ENCODE measurements around the gene SGSH. TPM values are rescaled to one million over a fixed set of nuclear protein-coding genes. Genes with fewer than 3 reads are reported as not detected.

The SGSH gene
- total RNA-seq, 1 donor from 2014 or later = 26.4 TPM

DNA sequence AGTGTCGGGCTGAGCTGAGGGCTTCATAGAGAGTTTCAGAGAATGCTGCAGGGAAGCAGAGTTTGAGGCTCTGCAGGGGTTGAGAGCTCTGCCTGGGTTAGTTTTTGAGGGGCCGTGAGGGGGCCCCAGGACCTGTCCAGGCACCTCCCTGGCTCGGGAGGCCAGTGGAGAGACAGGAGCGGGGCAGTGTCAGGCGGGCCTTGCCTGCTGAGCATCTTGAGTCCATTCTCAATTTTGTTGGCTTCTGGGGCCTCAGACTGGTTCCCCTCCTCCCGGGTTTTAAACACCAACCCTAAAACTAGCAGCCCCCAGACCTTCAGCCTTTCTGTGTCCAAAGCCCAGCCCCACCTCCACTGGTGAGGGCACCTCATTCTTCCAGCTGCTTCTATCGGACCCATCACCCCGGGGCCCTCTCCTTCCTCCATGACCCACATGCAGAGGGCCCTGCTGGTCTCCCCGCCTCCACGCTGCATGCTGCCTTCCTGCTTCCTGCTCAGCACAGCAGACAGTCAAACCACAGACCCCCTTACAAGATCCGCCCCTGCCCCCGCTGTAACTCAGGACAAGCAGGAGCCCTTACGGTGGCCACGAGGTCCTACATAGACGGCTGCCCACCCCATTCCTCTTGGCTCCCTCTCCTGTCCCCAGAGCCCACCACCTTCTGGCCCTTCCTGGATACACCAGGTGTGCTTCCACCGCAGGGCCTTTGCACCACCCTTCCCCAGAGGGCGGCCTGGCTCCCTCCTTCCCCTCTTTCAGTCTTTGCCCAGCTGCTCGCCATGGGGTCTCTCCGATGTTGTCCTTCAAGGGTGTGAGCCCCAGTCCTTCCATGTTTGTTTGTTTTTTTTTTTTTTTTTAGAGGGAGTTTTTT, 44.3 kb upstream of the SGSH start:
- H3K36me3 ChIP-seq (ENCODE audit: control insufficient read depth, insufficient read depth, low read length) = peaks cover 2% of the 10 kb centered on the region
- H3K27me3 ChIP-seq (ENCODE audit: control insufficient read depth, insufficient read depth, low read length) = no peaks in the 10 kb centered on the region
- TF ChIP-seq, protein P1, sequence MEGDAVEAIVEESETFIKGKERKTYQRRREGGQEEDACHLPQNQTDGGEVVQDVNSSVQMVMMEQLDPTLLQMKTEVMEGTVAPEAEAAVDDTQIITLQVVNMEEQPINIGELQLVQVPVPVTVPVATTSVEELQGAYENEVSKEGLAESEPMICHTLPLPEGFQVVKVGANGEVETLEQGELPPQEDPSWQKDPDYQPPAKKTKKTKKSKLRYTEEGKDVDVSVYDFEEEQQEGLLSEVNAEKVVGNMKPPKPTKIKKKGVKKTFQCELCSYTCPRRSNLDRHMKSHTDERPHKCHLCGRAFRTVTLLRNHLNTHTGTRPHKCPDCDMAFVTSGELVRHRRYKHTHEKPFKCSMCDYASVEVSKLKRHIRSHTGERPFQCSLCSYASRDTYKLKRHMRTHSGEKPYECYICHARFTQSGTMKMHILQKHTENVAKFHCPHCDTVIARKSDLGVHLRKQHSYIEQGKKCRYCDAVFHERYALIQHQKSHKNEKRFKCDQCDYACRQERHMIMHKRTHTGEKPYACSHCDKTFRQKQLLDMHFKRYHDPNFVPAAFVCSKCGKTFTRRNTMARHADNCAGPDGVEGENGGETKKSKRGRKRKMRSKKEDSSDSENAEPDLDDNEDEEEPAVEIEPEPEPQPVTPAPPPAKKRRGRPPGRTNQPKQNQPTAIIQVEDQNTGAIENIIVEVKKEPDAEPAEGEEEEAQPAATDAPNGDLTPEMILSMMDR (IDR thresholded peaks at IDR 0.05; ENCODE audit: insufficient read depth, low read length, poor library complexity, severe bottlenecking) = no peak
- H3K4me3 ChIP-seq (ENCODE audit: low read depth, low read length) = peak overlapping the region; percentile 30
- no peak for DNase-seq (ENCODE audit: low read depth)

DNA sequence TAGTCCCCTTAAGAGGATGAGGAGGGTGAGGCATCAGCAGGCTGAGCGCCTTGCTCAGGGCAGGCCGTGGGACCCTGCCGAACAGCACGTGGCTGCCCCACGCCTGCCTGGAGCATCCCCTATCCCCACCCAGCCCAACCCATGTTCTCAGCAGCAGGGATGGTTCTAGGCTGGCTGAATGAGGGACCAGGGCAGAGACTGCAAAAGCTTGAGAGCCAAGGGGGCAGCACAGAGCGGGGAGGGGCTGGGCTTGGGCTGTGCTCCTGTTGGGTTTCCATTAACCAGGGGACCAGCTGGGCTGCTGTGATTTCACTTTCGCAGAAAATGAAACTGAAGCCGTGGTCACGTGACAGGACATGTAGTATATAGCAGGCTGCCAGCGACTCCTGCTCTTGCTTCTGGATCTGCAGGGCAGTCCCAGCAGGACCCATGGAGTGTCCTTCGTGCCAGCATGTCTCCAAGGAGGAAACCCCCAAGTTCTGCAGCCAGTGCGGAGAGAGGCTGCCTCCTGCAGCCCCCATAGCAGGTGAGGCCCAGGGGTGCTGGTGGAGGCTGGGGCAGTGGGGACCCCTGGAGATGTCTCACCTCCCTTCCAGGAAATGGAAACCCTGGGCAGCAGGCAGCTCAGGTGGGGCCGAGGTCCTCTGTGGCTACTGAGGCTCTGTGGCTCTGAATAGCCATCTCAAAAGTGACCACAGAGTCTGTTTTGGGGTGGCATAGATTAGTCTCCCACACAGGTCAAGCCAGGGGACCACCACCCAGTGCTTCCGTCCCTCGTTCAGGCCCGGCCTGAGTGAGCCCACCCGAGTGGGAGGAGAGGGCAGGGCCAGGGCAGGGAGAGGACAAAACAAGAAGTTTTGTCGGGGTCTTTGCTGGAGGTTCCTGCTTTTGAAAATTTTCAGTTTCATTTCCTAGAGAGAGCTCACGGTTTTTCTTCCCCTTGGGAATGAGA, 43.4 kb upstream of the SGSH start:
- TF ChIP-seq, protein P1 (IDR thresholded peaks at IDR 0.05; ENCODE audit: insufficient read depth, low read length, poor library complexity, severe bottlenecking) = no peak
- H3K27me3 ChIP-seq (ENCODE audit: control insufficient read depth, insufficient read depth, low read length) = no peaks in the 10 kb centered on the region
- peak overlapping the region; percentile 30 for H3K4me3 ChIP-seq (ENCODE audit: low read depth, low read length)
- peak; percentile 84 for DNase-seq (ENCODE audit: low read depth)
- H3K36me3 ChIP-seq (ENCODE audit: control insufficient read depth, insufficient read depth, low read length) = no peaks in the 10 kb centered on the region

DNA sequence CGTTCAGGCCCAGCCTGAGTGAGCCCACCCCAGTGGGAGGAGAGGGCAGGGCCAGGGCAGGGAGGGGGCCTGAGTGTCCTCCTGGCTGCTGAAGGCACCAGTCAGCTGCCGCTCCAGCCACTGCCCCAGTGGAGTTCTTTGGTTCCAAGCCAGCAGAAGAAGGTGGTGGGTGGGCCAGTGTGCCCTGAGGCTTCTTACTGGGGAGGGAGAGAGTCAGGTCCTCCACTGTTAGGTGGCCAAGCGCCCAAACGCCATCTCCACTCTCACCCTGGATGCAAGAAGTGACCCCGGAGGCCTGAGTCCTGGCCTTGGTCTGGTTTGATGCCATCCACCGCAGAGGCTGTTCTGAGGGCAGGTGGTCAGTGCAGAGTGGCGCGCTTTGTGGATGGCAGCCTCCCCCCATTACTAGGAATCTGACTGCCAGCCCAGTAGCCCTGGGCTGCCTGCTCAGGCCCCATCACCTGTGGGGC, 42.7 kb upstream of the SGSH start:
- Histone ChIP-seq H3K27me3 (ENCODE audit: control insufficient read depth, insufficient read depth, low read length) (no peaks in the 10 kb centered on the region), H3K36me3 (ENCODE audit: control insufficient read depth, insufficient read depth, low read length) (no peaks in the 10 kb centered on the region), H3K4me3 (ENCODE audit: low read depth, low read length) (no peak overlapping the region)
- DNase-seq (ENCODE audit: low read depth) = no peak
- TF ChIP-seq, protein P1 (IDR thresholded peaks at IDR 0.05; ENCODE audit: insufficient read depth, low read length, poor library complexity, severe bottlenecking) = no peak

DNA sequence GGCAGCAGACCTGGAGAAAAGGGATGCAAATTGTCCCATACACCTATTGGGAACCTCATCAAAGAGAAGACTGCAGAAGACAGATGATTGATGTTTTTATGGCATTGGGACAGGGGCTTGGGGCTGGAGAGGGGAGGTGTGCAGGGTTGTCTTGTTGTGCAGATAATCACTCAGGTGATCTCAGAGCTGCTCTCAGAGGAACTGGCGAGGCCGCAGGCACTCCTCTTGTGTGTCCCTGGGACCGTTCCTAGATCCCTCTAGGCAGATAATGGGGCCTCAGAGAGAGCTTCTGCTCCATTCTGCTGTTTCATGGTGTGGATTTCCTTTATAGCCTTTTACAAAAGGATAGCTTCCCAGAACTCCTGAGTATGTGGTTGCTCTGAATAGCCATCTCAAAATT, 42.2 kb upstream of the SGSH start:
- TF ChIP-seq, protein P1 (IDR thresholded peaks at IDR 0.05; ENCODE audit: insufficient read depth, low read length, poor library complexity, severe bottlenecking) = no peak
- DNase-seq (ENCODE audit: low read depth) = no peak

DNA sequence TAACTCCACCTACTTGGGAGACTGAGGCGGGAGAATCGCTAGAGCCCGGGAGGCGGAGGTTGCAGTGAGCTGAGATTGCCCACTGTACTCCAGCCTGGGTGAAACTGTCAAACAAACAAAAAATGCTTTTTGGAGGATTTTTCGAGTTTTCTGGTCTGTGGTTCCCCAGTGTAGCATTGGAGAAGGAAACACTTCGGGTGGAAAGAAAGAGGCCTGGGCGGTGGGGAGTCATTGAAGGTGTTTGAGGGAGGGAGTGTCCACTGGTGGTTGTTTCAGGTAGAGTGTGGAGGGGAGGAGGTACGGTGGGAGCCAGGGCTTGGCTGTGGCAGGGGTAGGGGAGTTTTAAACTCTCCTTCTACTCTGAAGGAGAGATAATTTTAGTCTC, 41.8 kb upstream of the SGSH start:
- no peaks in the 10 kb centered on the region for H3K27me3 ChIP-seq (ENCODE audit: control insufficient read depth, insufficient read depth, low read length)
- H3K4me3 ChIP-seq (ENCODE audit: low read depth, low read length) = peak overlapping the region; percentile 73
- TF ChIP-seq, protein P1 (IDR thresholded peaks at IDR 0.05; ENCODE audit: insufficient read depth, low read length, poor library complexity, severe bottlenecking) = no peak
- DNase-seq (ENCODE audit: low read depth) = no peak
- H3K36me3 ChIP-seq (ENCODE audit: control insufficient read depth, insufficient read depth, low read length) = no peaks in the 10 kb centered on the region

More for the DNA sequence above, 42.2 kb upstream of the SGSH start:
- Histone ChIP-seq H3K4me3 (ENCODE audit: low read depth, low read length) (peak overlapping the region; percentile 73), H3K36me3 (ENCODE audit: control insufficient read depth, insufficient read depth, low read length) (no peaks in the 10 kb centered on the region), H3K27me3 (ENCODE audit: control insufficient read depth, insufficient read depth, low read length) (no peaks in the 10 kb centered on the region)

All from kidney epithelial cell (primary cell).